Sigmoid colon (tissue), 7 donors: Measurements from ENCODE around the gene GLI3. TPM values are rescaled to one million over a fixed set of nuclear protein-coding genes. Genes with fewer than 3 reads are reported as not detected.

Experiments used
- DNase-seq: peaks from one replicate; pipeline ENCODE4 v3.0.0-alpha.2; 2019
- H3K27ac ChIP-seq, 4 donors: fragments of 200-600 bp; sonication (generic); one replicate each; pipeline ENCODE4 v1.5.1; 2016 to 2019; ENCODE audit warnings: mild to moderate bottlenecking in 1 of 4
- H3K27me3 ChIP-seq, 3 donors: fragments of 200-600 bp; sonication (generic); one replicate each; pipeline ENCODE4 v1.5.1; 2019; ENCODE audit warnings: mild to moderate bottlenecking in 1 of 3
- H3K36me3 ChIP-seq, 4 donors: fragments of 200-600 bp; sonication (generic); one replicate each; pipeline ENCODE4 v1.5.1; 2016 to 2019
- H3K4me1 ChIP-seq, 4 donors: fragments of 200-600 bp; sonication (generic); one replicate each; pipeline ENCODE4 v1.5.1; 2017 to 2019
- H3K4me3 ChIP-seq, 4 donors: fragments of 200-600 bp; sonication (generic); one replicate each; pipeline ENCODE4 v1.5.1; 2017 to 2019; ENCODE audit warnings: mild to moderate bottlenecking in 2 of 4, moderate library complexity in 1 of 4
- H3K9me3 ChIP-seq, 4 donors: fragments of 200-600 bp in 3 of 4; sonication (generic) in 3 of 4; one replicate each; pipeline versions ENCODE4 v1.5.1 to v1.6.1; 2013 to 2019
- EP300 ChIP-seq, 4 donors: sonication (generic); formaldehyde crosslinking; IDR thresholded peaks; one replicate each; pipeline ENCODE4 v1.6.1; 2017; ENCODE audit warnings: antibody characterized with exemption in 4 of 4
- POLR2A ChIP-seq, 2 donors: fragments of 450-650 bp; IDR thresholded peaks; one replicate each; pipeline ENCODE4 v1.6.1; 2016; ENCODE audit warnings: antibody characterized with exemption in 2 of 2, mild to moderate bottlenecking in 2 of 2, moderate library complexity in 2 of 2
- POLR2AphosphoS5 ChIP-seq, 4 donors: sonication (generic); formaldehyde crosslinking; IDR thresholded peaks; one replicate each; pipeline ENCODE4 v1.6.1; 2017; ENCODE audit warnings: antibody characterized with exemption in 4 of 4
- WGBS, 2 donors: extraction: QIAGEN DNeasy Blood & Tissue Kit; methylation state at CpG; one replicate each; pipeline ENCODE4 v1.1.7; 2013; 5-methylcytosine and 5-hydroxymethylcytosine counted together
- intact Hi-C: fragments of 100-400 bp; cut with DNase I; formaldehyde crosslinking; loops from one replicate; pipeline ENCODE4 v1.15.1; 2023
- polyA plus RNA-seq, 3 donors: library from polyadenylated mRNA; stranded (reverse); fragments of 200-250 nt; gene quantifications; one replicate each; pipeline ENCODE4 v1.2.3, GENCODE V29; 2013
- total RNA-seq, 4 donors: library from RNA; depleted of rRNA; stranded (reverse); fragments of >200 nt; gene quantifications; one replicate each; pipeline ENCODE4 v1.1.0, GENCODE V29; 2016
- TF ChIP-seq, protein P1 (sequence below), 4 experiments: fragments of 450-650 bp in 3 of 4; fragments of 200-600 bp in 1 of 4; IDR thresholded peaks; one replicate each; pipeline ENCODE4 v1.5.1; 2016 to 2019; ENCODE audit warnings: antibody characterized with exemption in 4 of 4, mild to moderate bottlenecking in 3 of 4, moderate library complexity in 2 of 4
- donor health status: healthy with polysubstance abuse.
- donor health status: Bipolar disorder and iron deficiency.
- donor health status: healthy.

The GLI3 gene
- total and polyA plus RNA-seq, 7 donors = 0.23 to 31.6 (median 17.2) TPM

DNA sequence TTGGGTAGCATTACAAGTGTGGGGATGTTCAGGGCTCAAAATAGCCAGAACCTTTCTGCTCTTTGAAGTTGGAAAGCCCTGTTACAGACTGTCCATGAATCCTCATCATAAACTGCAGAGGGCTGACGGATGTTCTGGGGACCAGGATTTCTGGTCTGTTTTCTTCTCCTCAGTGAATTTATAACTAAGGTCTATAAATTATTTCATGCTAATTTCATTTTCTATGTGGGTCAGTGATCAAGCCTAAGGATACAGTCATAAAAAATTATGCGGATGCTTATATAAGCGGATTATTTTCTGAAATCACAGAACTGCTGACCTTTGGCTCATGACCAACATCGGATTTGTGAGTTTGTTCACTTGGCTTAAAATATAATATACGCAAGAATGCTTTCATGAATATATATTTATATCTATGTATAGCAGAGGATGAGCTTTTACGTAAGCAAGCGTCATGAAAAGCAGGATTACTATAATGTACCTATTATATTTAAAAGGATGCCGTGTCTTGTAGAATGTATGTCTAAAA lies 263.7 kb downstream of the GLI3 start:
- intact Hi-C loops = no loop called here
- H3K36me3 ChIP-seq = peaks cover 0 to 62% (median 2%) of the 10 kb centered on the region in 4 donors
- 88% methylated on average over 8 of the region's 8 CpGs for WGBS, 2 donors
- peaks cover 0 to 27% (median 15%) of the 10 kb centered on the region in 4 donors for H3K4me1 ChIP-seq
- TF ChIP-seq EP300 (IDR thresholded peaks at IDR 0.05) (no peak), POLR2AphosphoS5 (IDR thresholded peaks at IDR 0.05) (no peak), POLR2A (IDR thresholded peaks at IDR 0.05) (no peak)
- TF ChIP-seq, protein P1, sequence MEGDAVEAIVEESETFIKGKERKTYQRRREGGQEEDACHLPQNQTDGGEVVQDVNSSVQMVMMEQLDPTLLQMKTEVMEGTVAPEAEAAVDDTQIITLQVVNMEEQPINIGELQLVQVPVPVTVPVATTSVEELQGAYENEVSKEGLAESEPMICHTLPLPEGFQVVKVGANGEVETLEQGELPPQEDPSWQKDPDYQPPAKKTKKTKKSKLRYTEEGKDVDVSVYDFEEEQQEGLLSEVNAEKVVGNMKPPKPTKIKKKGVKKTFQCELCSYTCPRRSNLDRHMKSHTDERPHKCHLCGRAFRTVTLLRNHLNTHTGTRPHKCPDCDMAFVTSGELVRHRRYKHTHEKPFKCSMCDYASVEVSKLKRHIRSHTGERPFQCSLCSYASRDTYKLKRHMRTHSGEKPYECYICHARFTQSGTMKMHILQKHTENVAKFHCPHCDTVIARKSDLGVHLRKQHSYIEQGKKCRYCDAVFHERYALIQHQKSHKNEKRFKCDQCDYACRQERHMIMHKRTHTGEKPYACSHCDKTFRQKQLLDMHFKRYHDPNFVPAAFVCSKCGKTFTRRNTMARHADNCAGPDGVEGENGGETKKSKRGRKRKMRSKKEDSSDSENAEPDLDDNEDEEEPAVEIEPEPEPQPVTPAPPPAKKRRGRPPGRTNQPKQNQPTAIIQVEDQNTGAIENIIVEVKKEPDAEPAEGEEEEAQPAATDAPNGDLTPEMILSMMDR (IDR thresholded peaks at IDR 0.05) = no peak
- no peaks in the 10 kb centered on the region for H3K27me3 ChIP-seq
- DNase-seq = no peak
- H3K27ac ChIP-seq = no peak overlapping the region
- H3K4me3 ChIP-seq = no peak overlapping the region
- no peaks in the 10 kb centered on the region for H3K9me3 ChIP-seq

DNA sequence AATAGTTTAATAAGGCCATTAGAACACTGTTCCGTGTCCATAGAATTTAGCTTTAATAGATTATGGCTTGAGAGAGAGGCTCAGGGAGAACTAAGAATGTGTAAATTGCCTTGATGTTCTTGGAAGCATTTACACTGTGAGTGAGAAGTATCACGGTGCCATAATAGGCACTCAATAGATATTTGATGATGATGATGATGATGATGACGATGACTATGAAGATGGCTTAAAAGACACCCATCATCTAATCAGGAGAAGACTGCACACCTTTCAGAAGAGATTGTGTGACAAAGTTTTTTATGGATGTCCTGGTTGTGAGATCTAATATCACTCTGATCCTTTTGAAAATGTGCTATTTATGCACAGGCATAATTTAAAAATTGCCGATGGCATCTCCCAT lies 264.2 kb downstream of the GLI3 start:
- WGBS, 2 donors = 90 to 91% methylated on average over 4 of the region's 4 CpGs
- no peak for DNase-seq
- TF ChIP-seq EP300 (IDR thresholded peaks at IDR 0.05) = no peak
- no peak for TF ChIP-seq POLR2A (IDR thresholded peaks at IDR 0.05)
- TF ChIP-seq, protein P1 (IDR thresholded peaks at IDR 0.05) = no peak
- TF ChIP-seq POLR2AphosphoS5 (IDR thresholded peaks at IDR 0.05) = no peak
- Histone ChIP-seq H3K4me1 (peaks cover 0 to 23% (median 10%) of the 10 kb centered on the region in 4 donors), H3K36me3 (peaks cover 0 to 65% (median 4%) of the 10 kb centered on the region in 4 donors), H3K4me3 (no peak overlapping the region), H3K27me3 (no peaks in the 10 kb centered on the region), H3K9me3 (no peaks in the 10 kb centered on the region), H3K27ac (no peak overlapping the region)
- intact Hi-C loops = no loop called here

DNA sequence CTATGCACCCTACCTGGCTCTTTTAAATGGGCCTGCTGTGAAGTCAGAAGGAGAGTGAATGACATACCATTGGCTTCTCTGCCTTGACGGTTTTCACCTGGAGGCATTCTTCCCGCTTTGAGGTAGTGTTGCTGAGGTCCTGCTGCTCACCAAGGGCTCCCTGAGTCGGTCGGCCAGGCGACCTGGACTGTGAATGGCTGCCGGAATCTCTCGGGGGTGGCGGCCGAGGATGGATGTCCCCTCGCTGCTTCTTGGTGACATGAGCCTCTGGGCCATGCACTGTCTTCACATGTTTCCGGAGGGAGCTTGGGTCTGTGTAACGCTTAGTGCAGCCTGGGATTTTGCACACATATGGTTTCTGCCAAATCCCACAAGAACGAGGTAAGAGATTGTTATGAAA lies 264.7 kb downstream of the GLI3 start:
- Histone ChIP-seq H3K4me1 (peaks cover 0 to 17% (median 6%) of the 10 kb centered on the region in 4 donors), H3K9me3 (no peaks in the 10 kb centered on the region), H3K27ac (no peak overlapping the region), H3K4me3 (no peak overlapping the region), H3K27me3 (no peaks in the 10 kb centered on the region), H3K36me3 (peaks cover 4 to 70% (median 7%) of the 10 kb centered on the region in 4 donors)
- intact Hi-C loops = no loop called here
- no peak for DNase-seq
- WGBS, 2 donors = 93 to 94% methylated on average over 13 of the region's 13 CpGs
- TF ChIP-seq POLR2A (IDR thresholded peaks at IDR 0.05) (no peak), EP300 (IDR thresholded peaks at IDR 0.05) (no peak), POLR2AphosphoS5 (IDR thresholded peaks at IDR 0.05) (no peak)
- TF ChIP-seq, protein P1 (IDR thresholded peaks at IDR 0.05) = no peak

DNA sequence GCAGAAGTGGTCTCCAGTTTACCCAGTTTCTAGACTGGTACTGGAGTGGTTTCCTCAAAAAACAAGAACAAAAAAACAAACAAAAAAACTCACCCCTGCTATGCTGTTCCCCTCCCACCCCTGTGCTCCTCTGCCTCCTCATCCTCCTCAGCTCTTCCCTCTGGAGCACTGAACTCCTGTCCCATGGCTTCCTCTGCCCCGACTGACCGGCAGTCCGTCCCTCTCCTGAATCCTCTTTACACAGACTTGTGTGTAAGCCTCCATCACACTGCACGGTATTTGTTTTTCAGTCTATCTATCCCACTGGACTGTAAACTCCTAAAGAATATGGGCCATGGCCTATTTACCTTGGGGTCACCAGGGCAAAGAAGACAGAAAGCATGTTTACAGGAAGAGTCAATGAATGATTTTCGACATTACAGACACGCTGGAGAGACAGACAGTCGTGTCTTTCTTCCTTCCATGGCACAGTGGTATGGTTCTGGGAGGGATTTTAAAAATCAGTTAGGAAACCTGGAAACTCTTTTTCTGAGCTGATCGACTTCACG lies 265.3 kb downstream of the GLI3 start:
- Histone ChIP-seq H3K27me3 (no peaks in the 10 kb centered on the region), H3K4me1 (peaks cover 0 to 12% (median under 1%) of the 10 kb centered on the region in 4 donors), H3K27ac (no peak overlapping the region), H3K36me3 (peaks cover 4 to 75% (median 11%) of the 10 kb centered on the region in 4 donors), H3K9me3 (no peaks in the 10 kb centered on the region), H3K4me3 (no peak overlapping the region)
- no peak for DNase-seq
- WGBS, 2 donors = 87% methylated on average over 9 of the region's 9 CpGs
- TF ChIP-seq EP300 (IDR thresholded peaks at IDR 0.05) = no peak
- TF ChIP-seq, protein P1 (IDR thresholded peaks at IDR 0.05) = no peak
- TF ChIP-seq POLR2A (IDR thresholded peaks at IDR 0.05) = no peak
- TF ChIP-seq POLR2AphosphoS5 (IDR thresholded peaks at IDR 0.05) = no peak
- intact Hi-C loops = no loop called here
